Testis (tissue), 3 donors: ENCODE data around the gene SLC25A1. TPM values are rescaled to one million over a fixed set of nuclear protein-coding genes. Genes with fewer than 3 reads are reported as not detected.

Experiments used
- DNase-seq: peaks from one replicate; pipeline ENCODE4 v3.0.0-alpha.2; 2019
- H3K27ac ChIP-seq, 2 donors: fragments of 200-600 bp; sonication (generic); one replicate each; pipeline ENCODE4 v1.5.1; 2019
- H3K27me3 ChIP-seq: fragments of 200-600 bp; sonication (generic); one replicate; pipeline ENCODE4 v1.5.1; 2019
- H3K36me3 ChIP-seq: fragments of 200-600 bp; sonication (generic); one replicate; pipeline ENCODE4 v1.5.1; 2017; ENCODE audit warnings: low read depth; ENCODE audit errors: missing control alignments
- H3K4me1 ChIP-seq: fragments of 200-600 bp; sonication (generic); one replicate; pipeline ENCODE4 v1.5.1; 2019
- H3K4me3 ChIP-seq, 2 donors: fragments of 200-600 bp; sonication (generic); one replicate each; pipeline ENCODE4 v1.5.1; 2017 to 2019
- H3K9me3 ChIP-seq: fragments of 200-600 bp; sonication (generic); one replicate; pipeline ENCODE4 v1.5.1; 2017
- POLR2A ChIP-seq: fragments of 450-650 bp; IDR thresholded peaks from one replicate; pipeline ENCODE4 v1.6.1; 2017; ENCODE audit warnings: antibody characterized with exemption, mild to moderate bottlenecking, moderate library complexity
- WGBS, 2 donors: methylation state at CpG; one replicate each; pipeline ENCODE4 v1.1.5; 2018; 5-methylcytosine and 5-hydroxymethylcytosine counted together
- intact Hi-C: fragments of 100-400 bp; cut with DNase I; formaldehyde crosslinking; loops from one replicate; pipeline ENCODE4 v1.15.1; 2023; ENCODE audit warnings: low total_unique reads
- polyA plus RNA-seq: library from polyadenylated mRNA; stranded (reverse); fragments of 350-450 nt; fragmentation: Illumina TruSeq; extraction: RNeasy Lipid Tissue Mini Kit (QIAGEN cat#74804); gene quantifications from one replicate; pipeline ENCODE4 v1.2.3, GENCODE V29; 2014; ENCODE audit warnings: low read depth, low replicate concordance; ENCODE audit not compliant: insufficient read depth
- total RNA-seq, 2 donors: library from RNA; depleted of rRNA; stranded (reverse); fragments of >200 nt; gene quantifications; one replicate each; pipeline ENCODE4 v1.2.3, GENCODE V29; 2016
- TF ChIP-seq, protein P1 (sequence below), 3 experiments: fragments of 450-650 bp in 2 of 3; fragments of 200-600 bp in 1 of 3; sonication (generic) in 1 of 3; IDR thresholded peaks; one replicate each; pipeline ENCODE4 v1.5.1; 2016 to 2019; ENCODE audit warnings: antibody characterized with exemption in 3 of 3, mild to moderate bottlenecking in 2 of 3, moderate library complexity in 1 of 3

The SLC25A1 gene
- total and polyA plus RNA-seq, 3 donors from 2014 or later = 56.0 to 64.9 (median 61.7) TPM

DNA sequence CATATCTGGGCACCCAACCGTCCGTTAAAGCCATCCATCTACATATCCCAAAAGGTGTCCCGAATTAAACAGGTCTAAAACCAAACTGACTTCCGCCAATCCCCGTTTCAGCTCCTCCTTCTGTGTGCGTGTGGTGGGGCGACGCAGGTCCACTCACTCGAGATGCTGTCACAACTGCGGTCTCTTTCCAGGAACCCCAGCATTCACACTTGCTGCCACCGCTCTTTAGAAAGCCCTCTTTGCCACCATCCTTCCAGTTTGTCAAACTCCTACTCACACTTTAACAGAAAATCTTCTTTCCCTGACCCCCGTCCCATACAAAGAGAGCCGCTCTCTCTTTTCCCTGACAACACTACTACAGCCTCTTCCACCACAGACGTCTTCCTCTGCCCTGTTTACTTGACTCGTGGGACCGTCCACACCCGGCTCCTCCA is 34.6 kb downstream of the SLC25A1 start:
- TF ChIP-seq, protein P1, sequence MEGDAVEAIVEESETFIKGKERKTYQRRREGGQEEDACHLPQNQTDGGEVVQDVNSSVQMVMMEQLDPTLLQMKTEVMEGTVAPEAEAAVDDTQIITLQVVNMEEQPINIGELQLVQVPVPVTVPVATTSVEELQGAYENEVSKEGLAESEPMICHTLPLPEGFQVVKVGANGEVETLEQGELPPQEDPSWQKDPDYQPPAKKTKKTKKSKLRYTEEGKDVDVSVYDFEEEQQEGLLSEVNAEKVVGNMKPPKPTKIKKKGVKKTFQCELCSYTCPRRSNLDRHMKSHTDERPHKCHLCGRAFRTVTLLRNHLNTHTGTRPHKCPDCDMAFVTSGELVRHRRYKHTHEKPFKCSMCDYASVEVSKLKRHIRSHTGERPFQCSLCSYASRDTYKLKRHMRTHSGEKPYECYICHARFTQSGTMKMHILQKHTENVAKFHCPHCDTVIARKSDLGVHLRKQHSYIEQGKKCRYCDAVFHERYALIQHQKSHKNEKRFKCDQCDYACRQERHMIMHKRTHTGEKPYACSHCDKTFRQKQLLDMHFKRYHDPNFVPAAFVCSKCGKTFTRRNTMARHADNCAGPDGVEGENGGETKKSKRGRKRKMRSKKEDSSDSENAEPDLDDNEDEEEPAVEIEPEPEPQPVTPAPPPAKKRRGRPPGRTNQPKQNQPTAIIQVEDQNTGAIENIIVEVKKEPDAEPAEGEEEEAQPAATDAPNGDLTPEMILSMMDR (IDR thresholded peaks at IDR 0.05) = no peak
- TF ChIP-seq POLR2A = no peak
- 3% methylated on average over 17 of the region's 17 CpGs for WGBS, 2 donors
- no peaks in the 10 kb centered on the region for H3K27me3 ChIP-seq
- H3K4me3 ChIP-seq = peak overlapping the region; percentile 78 to 87
- peaks cover 7% of the 10 kb centered on the region for H3K4me1 ChIP-seq
- DNase-seq = no peak
- no peaks in the 10 kb centered on the region for H3K36me3 ChIP-seq
- H3K9me3 ChIP-seq = no peaks in the 10 kb centered on the region
- intact Hi-C loops = no loop called here
- H3K27ac ChIP-seq = peak overlapping the region; percentile 34 to 70

DNA sequence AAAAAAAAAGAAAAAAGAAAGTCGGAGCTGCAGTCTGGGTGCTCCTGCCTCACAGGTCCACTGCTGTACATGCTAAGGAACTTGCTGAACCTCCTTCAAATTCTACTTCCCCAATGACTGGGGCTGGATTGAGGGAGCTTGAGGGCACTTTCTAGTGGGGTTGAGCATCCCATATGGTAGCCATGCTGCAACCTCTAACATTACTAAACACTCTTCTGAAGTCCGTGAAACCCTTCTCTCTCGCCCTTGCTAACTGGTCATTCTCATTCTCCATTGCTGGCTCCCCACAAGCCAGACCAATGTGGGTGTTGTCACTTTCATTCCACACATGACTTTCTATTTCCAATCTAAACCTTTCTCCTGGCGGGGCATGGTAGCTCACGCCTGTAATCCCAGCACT is 35.3 kb downstream of the SLC25A1 start:
- Histone ChIP-seq H3K9me3 (no peaks in the 10 kb centered on the region), H3K4me3 (no peak overlapping the region), H3K36me3 (no peaks in the 10 kb centered on the region), H3K27ac (no peak overlapping the region), H3K27me3 (no peaks in the 10 kb centered on the region), H3K4me1 (peaks cover 7% of the 10 kb centered on the region)
- intact Hi-C loops = no loop called here
- WGBS, 2 donors = 67 to 73% methylated on average over 5 of the region's 5 CpGs
- TF ChIP-seq, protein P1 (IDR thresholded peaks at IDR 0.05) = no peak
- no peak for TF ChIP-seq POLR2A
- DNase-seq = no peak

DNA sequence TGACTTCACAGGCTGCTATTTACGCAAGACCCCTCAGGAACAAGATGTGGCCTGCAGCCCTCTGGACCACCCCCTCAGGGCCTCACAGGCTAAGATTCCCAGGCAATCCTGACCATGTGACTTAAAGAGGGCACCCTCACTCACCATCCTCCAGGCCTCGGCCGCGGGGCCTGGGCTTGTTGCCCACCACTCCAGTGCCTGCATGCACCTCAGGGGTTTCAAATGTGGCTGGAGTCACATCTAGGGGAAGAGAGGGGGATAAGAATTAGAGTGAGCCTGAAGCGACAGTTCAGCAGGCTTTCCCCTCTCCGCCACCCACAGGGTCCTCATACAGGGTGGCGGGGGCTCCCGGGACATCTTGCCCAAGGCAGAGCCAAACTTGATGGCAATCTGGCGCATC is 36.1 kb downstream of the SLC25A1 start:
- intact Hi-C loops = no loop called here
- Histone ChIP-seq H3K27me3 (no peaks in the 10 kb centered on the region), H3K36me3 (no peaks in the 10 kb centered on the region), H3K4me1 (peaks cover 7% of the 10 kb centered on the region), H3K27ac (no peak overlapping the region), H3K4me3 (no peak overlapping the region), H3K9me3 (no peaks in the 10 kb centered on the region)
- TF ChIP-seq, protein P1 (IDR thresholded peaks at IDR 0.05) = no peak
- no peak for TF ChIP-seq POLR2A
- WGBS, 2 donors = 95 to 97% methylated on average over 9 of the region's 9 CpGs
- DNase-seq = no peak

DNA sequence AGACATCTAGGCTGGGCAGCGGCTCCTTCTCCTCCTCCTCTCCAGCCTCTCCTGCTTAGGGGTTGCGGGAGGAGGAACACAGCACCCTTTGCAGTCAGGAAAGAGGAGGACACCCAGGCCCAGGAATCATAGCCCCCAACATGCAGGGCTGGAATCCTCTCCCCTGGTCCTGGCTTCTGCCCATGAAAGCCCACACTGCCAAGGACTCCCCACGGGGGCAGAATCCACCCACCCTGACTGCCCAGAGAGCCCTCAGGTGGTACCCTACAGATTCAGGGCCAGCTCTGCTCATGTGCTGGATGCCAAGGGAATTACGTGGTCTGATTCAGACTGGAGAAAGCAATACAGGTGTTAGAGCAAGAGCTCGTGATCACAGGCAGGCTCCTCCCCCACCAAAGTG is 38.6 kb downstream of the SLC25A1 start:
- no peak overlapping the region for H3K27ac ChIP-seq
- H3K4me1 ChIP-seq = peaks cover 7% of the 10 kb centered on the region
- no peak for DNase-seq
- no peaks in the 10 kb centered on the region for H3K36me3 ChIP-seq
- H3K27me3 ChIP-seq = no peaks in the 10 kb centered on the region
- TF ChIP-seq POLR2A = no peak
- TF ChIP-seq, protein P1 (IDR thresholded peaks at IDR 0.05) = no peak
- 89 to 95% methylated on average over 2 to 5 of the region's 5 CpGs for WGBS, 2 donors
- H3K4me3 ChIP-seq = no peak overlapping the region
- intact Hi-C loops = loop anchor here (10.0 kb wide), 1 partner anchor 495 kb away; no protein-coding TSS in a partner anchor
- H3K9me3 ChIP-seq = no peaks in the 10 kb centered on the region

GRCh38 chr22:19139001-19139356 is 39.6 kb downstream of the SLC25A1 start:
- Histone ChIP-seq H3K4me3 (no peak overlapping the region), H3K9me3 (no peaks in the 10 kb centered on the region), H3K36me3 (no peaks in the 10 kb centered on the region), H3K27me3 (no peaks in the 10 kb centered on the region), H3K4me1 (peaks cover 7% of the 10 kb centered on the region), H3K27ac (no peak overlapping the region)
- WGBS, 2 donors = 95% methylated on average over 9 of the region's 9 CpGs; no CpG with 5 or more reads in 1 of the 2 donors
- no peak for TF ChIP-seq POLR2A
- TF ChIP-seq, protein P1 (IDR thresholded peaks at IDR 0.05) = no peak
- no peak for DNase-seq
- intact Hi-C loops = loop anchor here (10.0 kb wide), 1 partner anchor 496 kb away; no protein-coding TSS in a partner anchor
